Stimulated activated CD8-positive, alpha-beta memory T cell treated with anti-CD3 and anti-CD28 coated beads, Interleukin-12 subunit alpha, Interleukin-12 subunit beta, amount 100 ng/mL, for 24 hours (primary cell): Measurements from ENCODE around the gene ARID2.

Source experiments
- DNase-seq: peaks from one replicate; pipeline ENCODE4 v3.0.0-alpha.2; 2020; ENCODE audit errors: extremely low read depth

The ARID2 gene

DNA sequence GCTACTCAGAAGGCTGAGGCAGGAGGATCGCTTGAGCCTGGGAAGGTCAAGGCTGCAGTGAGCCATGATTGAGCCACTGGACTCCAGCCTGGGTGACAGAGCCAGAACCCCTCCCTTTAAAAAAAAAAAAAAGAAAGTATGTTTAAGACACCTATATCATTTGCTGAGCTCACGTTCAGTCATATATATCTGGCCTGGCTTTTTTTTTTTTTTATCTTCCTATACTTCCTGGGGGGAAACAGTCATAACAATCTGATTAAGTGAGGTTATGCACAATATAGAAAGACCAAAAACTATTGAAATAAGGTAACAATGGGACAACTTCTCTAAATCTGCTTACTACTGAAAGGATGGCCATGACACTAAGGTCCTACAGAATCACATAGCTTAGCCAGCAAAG lies 9.4 kb upstream of the ARID2 start:
- no peak for DNase-seq

GRCh38 chr12:45721369-45721768 lies 8.1 kb upstream of the ARID2 start:
- DNase-seq, result no peak

- DNase-seq, result no peak
Measured at GRCh38 chr12:45721954-45722353, 7.6 kb upstream of the ARID2 start.

GRCh38 chr12:45725631-45726602 lies 3.6 kb upstream of the ARID2 start:
- DNase-seq, result no peak

DNA sequence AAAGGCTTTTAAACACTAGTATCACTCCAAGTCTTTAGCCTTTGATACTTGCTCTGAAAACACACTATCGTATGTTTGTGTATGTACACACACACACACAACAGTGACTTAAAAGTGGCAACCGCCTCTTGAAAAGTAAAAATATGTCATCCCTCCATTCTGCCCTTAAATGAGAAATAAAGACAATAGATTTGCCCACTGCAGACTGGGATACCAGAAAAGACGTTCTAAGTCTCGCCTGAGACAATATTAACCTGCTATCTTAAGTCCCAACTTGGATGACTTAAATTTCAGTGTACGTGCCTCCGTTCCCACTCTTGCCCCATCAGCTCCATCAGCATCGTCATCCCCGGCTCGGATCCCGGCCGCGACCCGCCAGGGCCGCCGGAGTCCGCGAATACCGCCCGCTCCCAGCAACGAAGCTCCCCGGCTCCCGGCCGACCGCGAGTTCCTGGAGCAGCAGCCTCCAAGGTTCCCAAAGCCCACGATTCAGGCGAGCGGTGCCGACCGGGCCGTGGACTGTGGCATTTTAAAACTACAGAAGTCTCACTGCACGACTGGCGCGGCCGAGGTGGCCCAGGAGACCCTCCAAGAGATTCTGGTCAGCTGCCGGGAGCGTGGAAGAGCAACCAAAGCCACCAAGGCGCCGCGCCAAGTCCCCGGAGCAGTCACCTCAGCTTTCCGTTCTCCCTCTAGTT lies 2.8 kb upstream of the ARID2 start:
- DNase-seq, result no peak

DNA sequence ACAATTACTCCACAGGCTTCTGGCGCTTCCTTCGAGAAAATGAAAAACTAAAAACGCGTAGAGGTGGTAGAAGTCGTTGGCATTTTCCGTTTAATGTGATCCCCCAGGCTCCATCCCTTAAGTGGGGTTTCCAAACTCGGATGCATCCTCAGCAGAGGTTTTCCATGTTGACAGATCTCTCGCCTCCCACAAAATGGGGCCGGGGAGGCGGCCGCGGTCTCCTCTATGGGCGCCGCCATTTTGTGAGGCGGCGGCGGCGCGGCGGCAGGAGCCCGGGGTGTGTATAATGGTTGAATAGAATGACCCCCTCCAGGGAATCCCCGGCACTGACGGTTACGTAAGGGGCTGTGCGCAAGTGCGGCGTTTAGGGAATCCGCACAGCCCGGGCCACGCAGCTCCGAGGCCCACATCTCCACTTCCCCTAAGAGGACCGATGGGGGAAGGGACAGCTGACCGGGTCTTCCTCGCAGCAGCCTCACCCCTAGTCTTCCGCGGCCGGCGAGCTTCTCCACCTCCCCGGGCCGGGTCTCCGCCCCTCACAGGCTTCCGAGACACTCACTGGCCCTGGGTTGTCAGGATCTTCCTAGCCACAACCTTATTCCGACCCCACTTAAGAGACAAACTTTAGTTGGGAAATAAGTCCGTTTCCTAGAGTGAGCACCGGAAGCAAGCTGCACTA lies 2.1 kb upstream of the ARID2 start:
- DNase-seq, result peak; percentile 69

- DNase-seq, result no peak
Measured at GRCh38 chr12:45727980-45728629, 1.4 kb upstream of the ARID2 start.

DNA sequence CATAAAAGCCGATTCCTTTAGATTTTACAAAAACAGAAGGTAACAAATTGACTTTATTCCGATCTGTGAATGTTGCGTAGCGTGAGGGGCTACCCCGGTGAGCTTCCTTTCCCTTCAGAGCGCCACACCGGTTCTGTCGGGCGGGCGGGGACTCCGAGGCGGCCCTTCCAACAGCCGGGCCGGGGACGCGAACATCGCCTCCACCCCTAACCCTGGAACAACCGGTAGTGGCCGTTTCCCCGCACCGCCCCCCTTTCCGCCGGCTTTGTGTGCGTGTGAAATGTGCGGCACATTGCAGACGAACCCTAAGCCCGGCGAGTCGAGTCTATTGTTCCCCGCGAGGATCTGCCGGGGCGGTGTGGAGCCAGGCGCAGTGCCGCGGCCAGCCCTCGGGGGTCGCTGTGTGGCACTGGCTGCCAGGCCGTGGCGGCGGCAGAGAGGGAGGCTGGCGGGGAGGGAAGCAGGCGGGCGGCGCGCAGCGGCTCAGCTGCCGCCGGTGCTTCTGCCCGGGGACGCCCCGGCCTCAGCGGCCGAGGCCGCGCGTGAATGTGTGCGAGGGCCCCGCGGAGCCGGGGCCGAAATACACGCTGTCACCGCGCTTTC lies 775 bp upstream of the ARID2 start:
- DNase-seq, result peak; percentile 83

DNA sequence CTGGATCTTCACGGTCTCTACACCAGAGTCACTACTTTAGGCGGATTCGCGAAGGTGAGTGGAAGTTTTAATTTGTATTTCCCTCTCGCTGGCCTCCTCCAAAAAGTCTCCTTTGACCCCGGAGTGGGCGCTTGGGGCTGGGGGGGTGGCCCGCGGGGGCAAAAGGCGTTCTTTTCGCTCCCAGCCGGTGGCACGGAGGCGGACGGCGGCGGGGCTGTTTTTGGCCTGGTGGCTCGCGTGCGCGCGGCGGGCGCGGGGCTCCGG lies 510 bp downstream of the ARID2 start:
- DNase-seq, result no peak

DNA sequence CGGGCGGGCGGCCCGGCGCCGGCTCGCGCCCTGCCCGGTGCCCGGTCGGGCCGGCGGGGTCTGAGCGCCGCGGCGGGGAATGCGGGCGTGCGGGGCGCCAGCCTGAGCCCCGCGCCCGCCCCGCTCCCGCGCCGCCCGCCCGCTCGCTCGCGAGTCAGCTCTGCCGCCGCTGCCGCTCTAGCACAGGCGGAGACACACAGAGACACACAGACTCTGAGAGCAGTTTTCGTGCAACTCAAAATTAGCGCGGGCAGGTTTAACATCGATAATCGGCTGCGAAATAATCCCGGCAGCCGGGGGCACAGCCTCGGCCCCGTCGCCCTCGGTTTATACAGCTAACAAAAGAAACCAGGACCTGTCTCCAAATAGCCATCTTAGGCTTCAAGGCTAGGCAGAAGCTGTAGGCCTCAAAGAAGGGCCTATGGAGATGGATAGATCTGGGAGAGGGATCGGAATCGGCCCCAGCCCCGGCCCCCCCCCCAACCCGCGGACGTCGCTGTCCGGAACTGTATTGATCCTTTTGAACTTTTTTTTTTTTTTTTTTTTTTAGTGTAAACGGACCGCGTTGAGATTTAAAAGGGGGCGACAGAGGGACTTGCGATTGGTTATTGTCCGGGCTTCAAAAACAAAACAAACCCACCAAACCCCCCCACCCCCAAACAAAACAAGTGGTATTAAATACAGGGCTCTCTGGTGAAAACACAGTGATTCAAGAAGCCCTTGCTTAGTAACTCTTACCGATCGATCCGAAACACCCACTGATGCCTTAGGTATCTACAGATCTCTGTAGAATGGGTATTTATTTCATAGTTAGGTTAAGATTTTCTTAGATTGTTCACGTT lies 1.1 kb downstream of the ARID2 start:
- DNase-seq, result no peak

- no peak for DNase-seq
Measured at GRCh38 chr12:45731190-45731775, 1.8 kb downstream of the ARID2 start.

- DNase-seq, result no peak
Measured at GRCh38 chr12:45732250-45732649, 2.7 kb downstream of the ARID2 start.

DNA sequence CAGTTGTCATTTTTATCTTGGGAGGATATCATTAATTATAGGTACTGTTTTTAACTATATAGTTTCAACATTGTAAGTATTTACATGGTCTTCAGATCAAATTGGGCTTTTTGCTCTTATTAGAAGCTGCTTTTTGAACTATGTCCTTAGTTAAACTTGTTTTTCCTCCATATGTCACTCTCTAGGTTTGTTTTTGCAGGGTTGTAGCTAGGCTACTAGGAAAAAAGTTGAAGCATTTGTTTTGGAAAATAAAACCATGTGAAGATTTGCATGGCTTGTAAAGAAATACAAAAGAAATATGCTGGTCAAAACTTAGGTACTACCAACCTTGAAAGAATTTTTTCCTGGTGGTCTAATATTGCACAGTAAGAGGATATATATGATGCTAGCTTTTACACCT lies 3.4 kb downstream of the ARID2 start:
- no peak for DNase-seq

- DNase-seq, result no peak
Measured at GRCh38 chr12:45737638-45738037, 8.1 kb downstream of the ARID2 start.

DNA sequence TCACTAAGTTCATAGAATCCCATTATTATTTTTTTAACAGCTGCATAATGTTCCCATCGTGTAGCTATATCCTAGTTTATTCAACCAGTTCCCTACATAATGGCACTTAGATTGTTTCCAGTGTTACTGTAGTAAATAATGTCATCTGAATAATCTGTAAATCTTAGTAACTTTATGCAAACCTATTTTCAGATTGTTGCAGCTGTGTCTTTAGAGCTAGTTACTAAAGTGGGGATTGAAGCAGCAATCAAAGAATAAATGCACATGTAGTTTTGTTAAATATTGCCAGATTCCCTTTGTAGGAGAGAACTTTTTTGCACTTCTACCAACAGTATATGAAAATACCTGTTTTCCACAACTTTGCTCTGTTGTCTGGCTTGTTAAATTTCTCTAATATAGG lies 13.1 kb downstream of the ARID2 start:
- no peak for DNase-seq

GRCh38 chr12:45743247-45743646 lies 13.7 kb downstream of the ARID2 start:
- DNase-seq, result no peak

GRCh38 chr12:45745861-45746277 lies 16.4 kb downstream of the ARID2 start:
- no peak for DNase-seq

- DNase-seq, result no peak
Measured at GRCh38 chr12:45756666-45757065, 27.2 kb downstream of the ARID2 start.

- no peak for DNase-seq
Measured at GRCh38 chr12:45757172-45757571, 27.7 kb downstream of the ARID2 start.

GRCh38 chr12:45760333-45760732 lies 30.8 kb downstream of the ARID2 start:
- no peak for DNase-seq
